Measurements from ENCODE around the gene CAMK4. TPM values are rescaled to one million over a fixed set of nuclear protein-coding genes. Genes with fewer than 3 reads are reported as not detected.

CAMK4 gene
- total and polyA plus RNA-seq, 2 experiments from 2014 or later = 4.2 to 7.3 TPM

DNA sequence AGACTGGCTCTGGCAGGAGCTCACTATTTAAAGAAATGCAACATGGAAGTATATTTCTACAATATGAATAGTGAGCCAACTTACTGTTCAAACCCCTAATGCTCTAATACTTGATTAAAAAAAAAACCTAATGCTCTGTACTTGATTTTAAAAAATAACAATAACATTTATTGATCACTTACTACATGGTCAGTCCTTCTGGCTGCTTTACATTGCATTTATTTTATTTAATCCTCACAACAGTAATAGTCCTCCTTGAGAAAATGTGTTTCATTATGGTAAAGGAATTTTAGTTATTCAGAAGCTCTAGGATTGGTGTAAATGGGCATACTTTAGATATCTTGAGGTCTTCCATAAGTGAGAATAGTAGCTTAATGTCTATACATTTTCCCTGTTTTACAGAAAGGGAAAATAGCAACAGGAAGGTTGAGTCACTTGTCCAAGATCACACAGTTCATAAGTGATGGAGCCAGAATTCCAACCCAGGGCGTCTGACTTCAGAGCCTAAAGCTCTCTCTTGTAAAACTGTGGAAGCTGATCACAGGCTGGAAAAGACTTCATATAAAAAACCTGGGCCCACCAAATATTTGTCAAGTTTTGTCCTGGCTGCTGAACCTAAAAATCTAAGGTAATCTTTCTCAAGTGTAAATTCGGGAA, 287.1 kb downstream of the CAMK4 start (continued):
- TF ChIP-seq, protein P1, sequence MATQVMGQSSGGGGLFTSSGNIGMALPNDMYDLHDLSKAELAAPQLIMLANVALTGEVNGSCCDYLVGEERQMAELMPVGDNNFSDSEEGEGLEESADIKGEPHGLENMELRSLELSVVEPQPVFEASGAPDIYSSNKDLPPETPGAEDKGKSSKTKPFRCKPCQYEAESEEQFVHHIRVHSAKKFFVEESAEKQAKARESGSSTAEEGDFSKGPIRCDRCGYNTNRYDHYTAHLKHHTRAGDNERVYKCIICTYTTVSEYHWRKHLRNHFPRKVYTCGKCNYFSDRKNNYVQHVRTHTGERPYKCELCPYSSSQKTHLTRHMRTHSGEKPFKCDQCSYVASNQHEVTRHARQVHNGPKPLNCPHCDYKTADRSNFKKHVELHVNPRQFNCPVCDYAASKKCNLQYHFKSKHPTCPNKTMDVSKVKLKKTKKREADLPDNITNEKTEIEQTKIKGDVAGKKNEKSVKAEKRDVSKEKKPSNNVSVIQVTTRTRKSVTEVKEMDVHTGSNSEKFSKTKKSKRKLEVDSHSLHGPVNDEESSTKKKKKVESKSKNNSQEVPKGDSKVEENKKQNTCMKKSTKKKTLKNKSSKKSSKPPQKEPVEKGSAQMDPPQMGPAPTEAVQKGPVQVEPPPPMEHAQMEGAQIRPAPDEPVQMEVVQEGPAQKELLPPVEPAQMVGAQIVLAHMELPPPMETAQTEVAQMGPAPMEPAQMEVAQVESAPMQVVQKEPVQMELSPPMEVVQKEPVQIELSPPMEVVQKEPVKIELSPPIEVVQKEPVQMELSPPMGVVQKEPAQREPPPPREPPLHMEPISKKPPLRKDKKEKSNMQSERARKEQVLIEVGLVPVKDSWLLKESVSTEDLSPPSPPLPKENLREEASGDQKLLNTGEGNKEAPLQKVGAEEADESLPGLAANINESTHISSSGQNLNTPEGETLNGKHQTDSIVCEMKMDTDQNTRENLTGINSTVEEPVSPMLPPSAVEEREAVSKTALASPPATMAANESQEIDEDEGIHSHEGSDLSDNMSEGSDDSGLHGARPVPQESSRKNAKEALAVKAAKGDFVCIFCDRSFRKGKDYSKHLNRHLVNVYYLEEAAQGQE (IDR thresholded peaks at IDR 0.05; ENCODE audit: unreplicated experiment) = no peak
- no peak for TF ChIP-seq NANOG (IDR thresholded peaks at IDR 0.05; ENCODE audit: borderline replicate concordance)

DNA sequence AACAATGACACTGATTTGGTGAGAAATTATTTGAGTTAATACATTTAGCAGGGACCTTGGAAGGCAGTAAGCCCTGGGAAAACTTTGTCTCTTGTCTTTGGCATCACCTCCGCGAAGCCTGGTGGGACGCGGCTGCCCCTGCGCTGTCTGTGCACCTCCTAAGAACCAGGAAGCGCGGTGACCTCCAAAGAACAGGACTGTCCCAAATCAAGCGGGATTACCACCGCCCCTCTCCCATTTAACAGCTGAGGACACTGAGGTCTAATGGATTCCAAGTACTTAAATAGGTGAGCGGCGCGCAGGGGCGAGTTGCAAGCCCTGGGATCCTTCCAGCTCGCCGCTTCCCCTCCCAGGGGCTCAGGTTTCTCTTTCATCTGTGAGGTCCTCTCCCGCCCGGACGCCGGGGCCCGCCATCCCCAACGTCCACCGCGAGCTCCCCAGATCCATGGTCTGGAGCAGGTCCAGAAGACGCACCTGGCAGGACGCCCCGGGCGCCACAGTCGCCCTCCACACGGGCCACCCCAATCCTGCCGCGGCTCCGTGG, 287.7 kb downstream of the CAMK4 start:
- peak overlapping the region; percentile 92 for H3K27ac Mint-ChIP-seq
- Histone ChIP-seq H3K9me2 (ENCODE audit: insufficient read depth) (no peaks in the 10 kb centered on the region), H3F3A (replicated peaks; ENCODE audit: low read depth) (no peaks in the 10 kb centered on the region), H2AFZ (peak overlapping the region; percentile 15; the same call in 1 of the 2 replicates), H3K79me2 (replicated peaks; ENCODE audit: insufficient read depth) (peaks cover 51% of the 10 kb centered on the region), H4K20me1 (replicated peaks; ENCODE audit: insufficient read depth) (peaks cover 19% of the 10 kb centered on the region; the same call in 1 of the 2 replicates), H3K36me3 (ENCODE audit: insufficient read depth) (no peaks in the 10 kb centered on the region), H3K4me2 (peak overlapping the region; percentile 94), H3K4me1 (ENCODE audit: insufficient read depth) (peaks cover 32% of the 10 kb centered on the region), H3K27ac (ENCODE audit: low read depth) (peak overlapping the region; percentile 35; the same call in 1 of the 2 replicates), H3K27me3 (ENCODE audit: insufficient read depth) (no peaks in the 10 kb centered on the region), H3K4me3 (peak overlapping the region; percentile 77)
- no peaks in the 10 kb centered on the region for H3K9me3 Mint-ChIP-seq
- ATAC-seq (peak; percentile 71), DNase-seq (ENCODE audit: low spot score) (peak; percentile 79)
- peak overlapping the region; percentile 92 for H3K4me3 Mint-ChIP-seq
- no peaks in the 10 kb centered on the region for H3K36me3 Mint-ChIP-seq (ENCODE audit: low read depth)
- H3K27me3 Mint-ChIP-seq (ENCODE audit: insufficient read depth, low read depth, poor library complexity) = peaks cover 3% of the 10 kb centered on the region
- H3K4me1 Mint-ChIP-seq = peaks cover 46% of the 10 kb centered on the region
- TF ChIP-seq EZH2phosphoT487 (IDR thresholded peaks at IDR 0.05; ENCODE audit: unreplicated experiment) = no peak
- TF ChIP-seq, protein P1 (IDR thresholded peaks at IDR 0.05; ENCODE audit: unreplicated experiment) = no peak
- no peak for TF ChIP-seq STAT1 (IDR thresholded peaks at IDR 0.05; ENCODE audit: unreplicated experiment)
- TF ChIP-seq ZNF331 (CRISPR knock-in tag; IDR thresholded peaks at IDR 0.05; ENCODE audit: low read depth) = no peak
- TF ChIP-seq, protein P2, sequence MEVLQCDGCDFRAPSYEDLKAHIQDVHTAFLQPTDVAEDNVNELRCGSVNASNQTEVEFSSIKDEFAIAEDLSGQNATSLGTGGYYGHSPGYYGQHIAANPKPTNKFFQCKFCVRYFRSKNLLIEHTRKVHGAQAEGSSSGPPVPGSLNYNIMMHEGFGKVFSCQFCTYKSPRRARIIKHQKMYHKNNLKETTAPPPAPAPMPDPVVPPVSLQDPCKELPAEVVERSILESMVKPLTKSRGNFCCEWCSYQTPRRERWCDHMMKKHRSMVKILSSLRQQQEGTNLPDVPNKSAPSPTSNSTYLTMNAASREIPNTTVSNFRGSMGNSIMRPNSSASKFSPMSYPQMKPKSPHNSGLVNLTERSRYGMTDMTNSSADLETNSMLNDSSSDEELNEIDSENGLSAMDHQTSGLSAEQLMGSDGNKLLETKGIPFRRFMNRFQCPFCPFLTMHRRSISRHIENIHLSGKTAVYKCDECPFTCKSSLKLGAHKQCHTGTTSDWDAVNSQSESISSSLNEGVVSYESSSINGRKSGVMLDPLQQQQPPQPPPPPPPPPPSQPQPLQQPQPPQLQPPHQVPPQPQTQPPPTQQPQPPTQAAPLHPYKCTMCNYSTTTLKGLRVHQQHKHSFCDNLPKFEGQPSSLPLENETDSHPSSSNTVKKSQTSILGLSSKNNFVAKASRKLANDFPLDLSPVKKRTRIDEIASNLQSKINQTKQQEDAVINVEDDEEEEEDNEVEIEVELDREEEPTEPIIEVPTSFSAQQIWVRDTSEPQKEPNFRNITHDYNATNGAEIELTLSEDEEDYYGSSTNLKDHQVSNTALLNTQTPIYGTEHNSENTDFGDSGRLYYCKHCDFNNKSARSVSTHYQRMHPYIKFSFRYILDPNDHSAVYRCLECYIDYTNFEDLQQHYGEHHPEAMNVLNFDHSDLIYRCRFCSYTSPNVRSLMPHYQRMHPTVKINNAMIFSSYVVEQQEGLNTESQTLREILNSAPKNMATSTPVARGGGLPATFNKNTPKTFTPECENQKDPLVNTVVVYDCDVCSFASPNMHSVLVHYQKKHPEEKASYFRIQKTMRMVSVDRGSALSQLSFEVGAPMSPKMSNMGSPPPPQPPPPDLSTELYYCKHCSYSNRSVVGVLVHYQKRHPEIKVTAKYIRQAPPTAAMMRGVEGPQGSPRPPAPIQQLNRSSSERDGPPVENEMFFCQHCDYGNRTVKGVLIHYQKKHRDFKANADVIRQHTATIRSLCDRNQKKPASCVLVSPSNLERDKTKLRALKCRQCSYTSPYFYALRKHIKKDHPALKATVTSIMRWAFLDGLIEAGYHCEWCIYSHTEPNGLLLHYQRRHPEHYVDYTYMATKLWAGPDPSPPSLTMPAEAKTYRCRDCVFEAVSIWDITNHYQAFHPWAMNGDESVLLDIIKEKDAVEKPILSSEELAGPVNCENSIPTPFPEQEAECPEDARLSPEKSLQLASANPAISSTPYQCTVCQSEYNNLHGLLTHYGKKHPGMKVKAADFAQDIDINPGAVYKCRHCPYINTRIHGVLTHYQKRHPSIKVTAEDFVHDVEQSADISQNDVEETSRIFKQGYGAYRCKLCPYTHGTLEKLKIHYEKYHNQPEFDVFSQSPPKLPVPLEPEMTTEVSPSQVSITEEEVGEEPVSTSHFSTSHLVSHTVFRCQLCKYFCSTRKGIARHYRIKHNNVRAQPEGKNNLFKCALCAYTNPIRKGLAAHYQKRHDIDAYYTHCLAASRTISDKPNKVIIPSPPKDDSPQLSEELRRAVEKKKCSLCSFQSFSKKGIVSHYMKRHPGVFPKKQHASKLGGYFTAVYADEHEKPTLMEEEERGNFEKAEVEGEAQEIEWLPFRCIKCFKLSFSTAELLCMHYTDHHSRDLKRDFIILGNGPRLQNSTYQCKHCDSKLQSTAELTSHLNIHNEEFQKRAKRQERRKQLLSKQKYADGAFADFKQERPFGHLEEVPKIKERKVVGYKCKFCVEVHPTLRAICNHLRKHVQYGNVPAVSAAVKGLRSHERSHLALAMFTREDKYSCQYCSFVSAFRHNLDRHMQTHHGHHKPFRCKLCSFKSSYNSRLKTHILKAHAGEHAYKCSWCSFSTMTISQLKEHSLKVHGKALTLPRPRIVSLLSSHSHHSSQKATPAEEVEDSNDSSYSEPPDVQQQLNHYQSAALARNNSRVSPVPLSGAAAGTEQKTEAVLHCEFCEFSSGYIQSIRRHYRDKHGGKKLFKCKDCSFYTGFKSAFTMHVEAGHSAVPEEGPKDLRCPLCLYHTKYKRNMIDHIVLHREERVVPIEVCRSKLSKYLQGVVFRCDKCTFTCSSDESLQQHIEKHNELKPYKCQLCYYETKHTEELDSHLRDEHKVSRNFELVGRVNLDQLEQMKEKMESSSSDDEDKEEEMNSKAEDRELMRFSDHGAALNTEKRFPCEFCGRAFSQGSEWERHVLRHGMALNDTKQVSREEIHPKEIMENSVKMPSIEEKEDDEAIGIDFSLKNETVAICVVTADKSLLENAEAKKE (CRISPR knock-in tag; IDR thresholded peaks at IDR 0.05) = no peak
- TF ChIP-seq EZH2 (IDR thresholded peaks at IDR 0.05; ENCODE audit: low read depth, unreplicated experiment) = no peak
- TF ChIP-seq, protein P3, sequence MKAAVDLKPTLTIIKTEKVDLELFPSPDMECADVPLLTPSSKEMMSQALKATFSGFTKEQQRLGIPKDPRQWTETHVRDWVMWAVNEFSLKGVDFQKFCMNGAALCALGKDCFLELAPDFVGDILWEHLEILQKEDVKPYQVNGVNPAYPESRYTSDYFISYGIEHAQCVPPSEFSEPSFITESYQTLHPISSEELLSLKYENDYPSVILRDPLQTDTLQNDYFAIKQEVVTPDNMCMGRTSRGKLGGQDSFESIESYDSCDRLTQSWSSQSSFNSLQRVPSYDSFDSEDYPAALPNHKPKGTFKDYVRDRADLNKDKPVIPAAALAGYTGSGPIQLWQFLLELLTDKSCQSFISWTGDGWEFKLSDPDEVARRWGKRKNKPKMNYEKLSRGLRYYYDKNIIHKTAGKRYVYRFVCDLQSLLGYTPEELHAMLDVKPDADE (IDR thresholded peaks at IDR 0.05) = 0 out of 2 replicates have a peak, but pooled peaks have one; percentile 41
- no peak for TF ChIP-seq ZNF114 (CRISPR knock-in tag; IDR thresholded peaks at IDR 0.05)
